Fibroblast of villous mesenchyme (primary cell): Measurements from ENCODE around the gene KISS1. TPM values are rescaled to one million over a fixed set of nuclear protein-coding genes. Genes with fewer than 3 reads are reported as not detected.

Experiments
- DNase-seq: peaks from one replicate; pipeline ENCODE4 v3.0.0-alpha.2; 2010; ENCODE audit warnings: low read depth
- H3K4me3 ChIP-seq: 2 replicates; pipeline ENCODE4 v1.5.1; 2011; ENCODE audit warnings: low read depth, mild to moderate bottlenecking, low read length
- total RNA-seq: library from RNA; depleted of rRNA; stranded (reverse); fragments of >200 nt; gene quantifications from 2 replicates; pipeline ENCODE4 v1.2.3, GENCODE V29; 2012
- TF ChIP-seq, protein P1 (sequence below): IDR thresholded peaks from 2 replicates; pipeline ENCODE4 v1.5.1; 2012; ENCODE audit warnings: low read depth, mild to moderate bottlenecking, low read length; ENCODE audit not compliant: insufficient read depth

The KISS1 gene
- total RNA-seq, 1 donor: 5.6 TPM

GRCh38 chr1:204232526-204232925, 36.2 kb upstream of the KISS1 start:
- H3K4me3 ChIP-seq: no peak overlapping the region
- TF ChIP-seq, protein P1, sequence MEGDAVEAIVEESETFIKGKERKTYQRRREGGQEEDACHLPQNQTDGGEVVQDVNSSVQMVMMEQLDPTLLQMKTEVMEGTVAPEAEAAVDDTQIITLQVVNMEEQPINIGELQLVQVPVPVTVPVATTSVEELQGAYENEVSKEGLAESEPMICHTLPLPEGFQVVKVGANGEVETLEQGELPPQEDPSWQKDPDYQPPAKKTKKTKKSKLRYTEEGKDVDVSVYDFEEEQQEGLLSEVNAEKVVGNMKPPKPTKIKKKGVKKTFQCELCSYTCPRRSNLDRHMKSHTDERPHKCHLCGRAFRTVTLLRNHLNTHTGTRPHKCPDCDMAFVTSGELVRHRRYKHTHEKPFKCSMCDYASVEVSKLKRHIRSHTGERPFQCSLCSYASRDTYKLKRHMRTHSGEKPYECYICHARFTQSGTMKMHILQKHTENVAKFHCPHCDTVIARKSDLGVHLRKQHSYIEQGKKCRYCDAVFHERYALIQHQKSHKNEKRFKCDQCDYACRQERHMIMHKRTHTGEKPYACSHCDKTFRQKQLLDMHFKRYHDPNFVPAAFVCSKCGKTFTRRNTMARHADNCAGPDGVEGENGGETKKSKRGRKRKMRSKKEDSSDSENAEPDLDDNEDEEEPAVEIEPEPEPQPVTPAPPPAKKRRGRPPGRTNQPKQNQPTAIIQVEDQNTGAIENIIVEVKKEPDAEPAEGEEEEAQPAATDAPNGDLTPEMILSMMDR: no peak
- peak; percentile 8 for DNase-seq

- H3K4me3 ChIP-seq: no peak overlapping the region
- TF ChIP-seq, protein P1: no peak
- DNase-seq: no peak
These were observed 33.9 kb upstream of the KISS1 start for GRCh38 chr1:204230211-204230610.

GRCh38 chr1:204228896-204229295, 32.6 kb upstream of the KISS1 start:
- H3K4me3 ChIP-seq: no peak overlapping the region
- DNase-seq: no peak
- TF ChIP-seq, protein P1: no peak

- TF ChIP-seq, protein P1: no peak
- no peak overlapping the region for H3K4me3 ChIP-seq
- no peak for DNase-seq
These were observed 31.9 kb upstream of the KISS1 start for GRCh38 chr1:204227996-204228785.

DNA sequence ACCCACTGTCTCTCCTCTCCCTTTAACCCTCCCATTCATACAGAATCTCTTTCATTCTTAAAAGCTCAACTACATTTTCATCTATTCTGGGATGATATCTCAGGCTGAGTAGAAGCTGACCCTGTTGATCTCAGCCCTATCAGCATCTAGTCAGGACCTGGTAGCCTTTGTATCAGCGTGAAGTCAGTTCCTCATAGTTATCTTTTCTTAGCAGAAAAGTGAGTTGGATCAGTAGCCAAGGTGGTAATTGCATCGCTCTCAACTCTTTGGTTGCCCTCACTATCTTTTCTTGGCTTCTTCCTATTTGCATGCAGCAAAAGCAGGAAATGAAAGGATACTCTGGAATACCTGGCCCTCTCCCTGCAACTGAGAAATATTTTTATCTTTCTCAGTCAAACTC, 31.1 kb upstream of the KISS1 start:
- DNase-seq: no peak
- TF ChIP-seq, protein P1: no peak
- no peak overlapping the region for H3K4me3 ChIP-seq

DNA sequence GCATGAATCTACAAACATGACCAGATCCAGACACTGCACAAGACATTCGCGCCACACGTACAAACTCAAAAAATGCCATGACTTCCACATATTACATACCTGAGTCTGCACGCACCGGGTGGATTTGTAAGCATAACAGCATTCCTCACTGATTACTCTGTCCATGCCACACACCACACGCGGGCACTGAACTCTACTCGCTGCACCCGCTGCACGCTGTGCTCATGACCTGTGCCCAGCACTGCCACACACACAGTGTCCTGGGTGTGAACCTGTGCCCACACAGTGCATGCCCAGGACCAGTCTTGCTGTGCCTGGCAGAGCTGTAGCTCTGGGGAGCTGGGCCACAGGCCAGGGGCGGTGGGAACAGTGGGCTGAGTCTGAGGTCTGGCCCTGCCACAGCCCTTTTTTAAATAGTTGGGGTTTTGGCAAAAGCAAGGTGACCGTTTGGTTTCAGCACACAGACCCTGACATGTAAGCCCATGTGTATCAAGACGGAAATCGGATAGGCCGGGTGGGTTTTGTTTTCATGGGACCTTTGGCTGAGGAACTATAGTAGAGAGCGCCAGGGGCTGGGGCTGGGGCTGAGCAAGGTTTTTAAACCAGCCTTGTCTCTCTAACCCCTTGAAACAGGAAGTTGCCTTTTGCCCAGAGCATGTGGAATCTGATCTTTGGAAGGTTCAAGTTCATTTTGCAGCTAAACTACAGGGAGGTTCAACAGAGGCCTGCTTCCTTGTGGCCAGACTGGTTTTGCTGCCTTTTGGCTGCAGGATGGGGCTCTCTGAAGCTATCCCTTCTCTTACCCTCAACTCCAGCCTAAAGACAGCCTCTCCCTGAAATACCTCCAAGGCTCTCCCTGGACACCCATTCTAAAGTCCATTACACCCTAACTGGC, 29.8 kb upstream of the KISS1 start:
- H3K4me3 ChIP-seq: no peak overlapping the region
- DNase-seq: no peak
- TF ChIP-seq, protein P1: no peak
